Measurements from ENCODE around the gene MFN2.
"Not testable (repeated sequence)": the region's sequence is repeated elsewhere in the genome, so short reads cannot be mapped to it uniquely, and the experiment has no call there.

MFN2 gene

GRCh38 chr1:12026586-12026985 is 46.3 kb downstream of the MFN2 start:
- no peak for DNase-seq (ENCODE audit: low read depth)

GRCh38 chr1:12028248-12028647 is 48.0 kb downstream of the MFN2 start:
- DNase-seq (ENCODE audit: low read depth): no peak

DNA sequence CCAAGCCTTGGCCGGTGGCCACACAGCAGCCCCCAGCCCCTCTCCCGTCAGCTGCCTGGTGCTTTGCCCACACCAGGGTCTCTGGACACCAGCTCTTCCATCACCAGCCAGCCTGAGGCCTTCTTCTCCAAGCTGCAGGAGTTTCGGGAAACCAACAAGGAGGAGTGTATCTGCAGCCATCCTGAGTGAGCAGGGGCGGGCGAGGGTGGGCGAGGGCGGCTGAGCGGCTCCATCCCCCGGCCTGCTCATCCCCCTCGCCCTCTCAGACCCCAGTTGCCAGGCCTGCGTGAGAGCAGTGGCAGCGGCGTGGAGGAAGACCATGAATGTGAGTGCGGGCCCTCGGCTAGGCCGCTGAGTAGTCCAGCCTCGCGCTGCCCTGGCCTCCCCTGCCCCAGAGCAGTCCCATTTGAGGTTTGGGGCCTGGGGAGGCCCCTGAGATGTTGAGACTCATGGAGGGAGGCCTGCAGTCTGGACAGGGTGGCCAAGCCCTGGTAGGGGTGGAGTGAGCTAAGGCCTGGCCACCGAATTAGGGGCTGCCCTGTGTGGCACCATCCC is 48.8 kb downstream of the MFN2 start:
- DNase-seq (ENCODE audit: low read depth): no peak

GRCh38 chr1:12029720-12030339 is 49.6 kb downstream of the MFN2 start:
- no peak for DNase-seq (ENCODE audit: low read depth)

GRCh38 chr1:12031039-12031980 is 51.1 kb downstream of the MFN2 start:
- no peak for DNase-seq (ENCODE audit: low read depth)

GRCh38 chr1:12032161-12032621 is 51.9 kb downstream of the MFN2 start:
- DNase-seq (ENCODE audit: low read depth): no peak

GRCh38 chr1:12033441-12033840 is 53.2 kb downstream of the MFN2 start:
- DNase-seq (ENCODE audit: low read depth): not testable (repeated sequence)

- no peak for DNase-seq (ENCODE audit: low read depth)
Observed at GRCh38 chr1:12034381-12034801, 54.1 kb downstream of the MFN2 start.

DNA sequence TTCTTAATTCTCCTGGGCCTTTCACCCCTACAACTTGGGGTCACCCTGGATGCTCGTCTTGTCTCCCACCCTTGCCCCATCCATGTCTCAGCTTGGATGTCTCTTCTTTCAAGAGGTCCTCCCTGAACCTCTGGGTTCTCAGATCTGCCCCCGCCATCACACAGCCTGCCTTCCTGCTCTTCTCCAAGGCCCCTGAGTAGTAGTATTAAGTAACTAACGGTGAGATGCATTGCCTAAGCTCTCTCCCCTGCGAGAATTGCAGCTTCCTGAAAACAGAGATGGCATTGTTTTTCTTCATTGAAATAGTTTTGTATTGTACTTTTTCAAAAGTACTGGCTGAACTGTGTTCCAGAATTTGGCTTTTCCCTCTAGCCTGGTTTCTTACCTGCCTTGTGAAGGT is 55.1 kb downstream of the MFN2 start:
- DNase-seq (ENCODE audit: low read depth): no peak

DNA sequence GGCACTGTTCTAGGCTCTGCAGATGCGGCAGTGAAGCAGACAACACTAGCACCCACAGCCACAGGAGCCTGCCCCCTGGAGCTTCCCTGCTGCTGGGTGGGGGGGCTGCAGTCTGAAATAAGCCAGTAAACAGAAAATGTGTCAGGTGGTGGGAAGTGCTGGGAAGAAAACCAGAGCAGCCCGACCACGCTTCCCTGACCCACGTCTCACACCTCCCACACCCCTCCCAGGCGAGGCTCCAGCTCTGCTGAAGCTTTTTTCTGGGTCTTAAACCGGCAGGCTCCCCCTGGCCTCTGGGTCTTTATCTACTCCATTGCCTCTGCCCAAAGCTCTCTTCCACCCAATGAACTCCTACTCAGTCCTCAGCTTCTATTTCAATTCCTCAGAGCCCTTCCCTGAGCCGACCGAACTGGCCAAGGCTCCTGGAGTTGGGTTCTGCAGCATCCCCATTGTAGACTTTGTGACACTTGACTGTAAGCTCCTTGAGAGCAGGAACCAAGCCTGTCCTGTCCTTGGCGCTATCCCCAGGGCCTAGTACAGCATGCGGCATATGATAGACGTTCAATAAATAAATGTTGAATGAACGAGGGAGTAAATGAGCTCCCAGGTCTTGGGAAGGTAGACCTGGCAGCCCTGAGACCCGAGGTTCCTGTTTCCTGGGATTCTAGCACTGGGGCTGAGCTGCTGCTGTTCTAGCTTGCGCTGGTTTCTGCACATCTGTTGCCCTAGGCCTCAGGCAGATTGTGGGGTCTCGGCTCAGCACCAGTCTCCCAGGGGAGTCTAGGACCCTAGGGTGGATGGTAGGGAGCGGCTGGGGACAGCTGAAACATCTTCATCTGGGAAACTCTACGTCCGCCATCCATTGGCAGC is 57.5 kb downstream of the MFN2 start:
- no peak for DNase-seq (ENCODE audit: low read depth)

DNA sequence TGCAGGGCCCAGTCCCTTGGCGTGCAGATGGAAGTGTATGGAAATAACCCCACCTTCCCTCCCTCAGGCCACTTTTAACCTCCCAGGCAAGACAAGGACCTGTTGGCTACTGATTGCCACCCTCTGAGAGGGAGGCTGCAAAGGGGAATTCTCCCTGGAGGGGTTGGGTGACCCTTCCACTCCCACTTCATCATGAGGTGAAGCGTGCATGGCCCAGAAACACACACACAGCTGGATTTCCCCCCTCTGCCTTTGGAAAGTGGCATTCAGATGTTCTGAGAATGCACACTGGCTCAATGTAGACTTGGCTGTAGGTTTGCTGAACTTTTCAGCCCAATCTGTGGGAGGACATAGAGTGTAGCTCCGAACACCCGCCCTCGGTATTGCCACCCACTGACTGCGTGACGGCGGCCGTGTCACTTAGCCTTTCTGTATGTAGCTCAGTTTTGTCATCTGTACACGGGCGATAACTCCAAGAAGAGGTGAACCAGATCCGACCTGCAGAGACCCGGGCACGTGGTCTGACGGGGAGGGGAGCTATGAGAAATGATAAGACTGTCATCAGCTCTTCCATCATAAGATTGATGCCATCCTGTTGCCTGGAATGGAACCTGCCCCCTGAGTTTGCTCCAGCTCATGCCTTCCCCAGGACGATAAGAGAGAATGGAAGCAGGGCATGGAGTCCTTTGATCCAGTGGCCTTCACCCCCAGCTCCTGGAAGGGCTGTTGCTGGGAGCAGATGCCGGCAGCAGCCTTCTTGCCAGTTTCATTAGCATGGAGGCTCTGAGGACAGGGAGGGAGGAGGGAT is 58.3 kb downstream of the MFN2 start:
- DNase-seq (ENCODE audit: low read depth): no peak

DNA sequence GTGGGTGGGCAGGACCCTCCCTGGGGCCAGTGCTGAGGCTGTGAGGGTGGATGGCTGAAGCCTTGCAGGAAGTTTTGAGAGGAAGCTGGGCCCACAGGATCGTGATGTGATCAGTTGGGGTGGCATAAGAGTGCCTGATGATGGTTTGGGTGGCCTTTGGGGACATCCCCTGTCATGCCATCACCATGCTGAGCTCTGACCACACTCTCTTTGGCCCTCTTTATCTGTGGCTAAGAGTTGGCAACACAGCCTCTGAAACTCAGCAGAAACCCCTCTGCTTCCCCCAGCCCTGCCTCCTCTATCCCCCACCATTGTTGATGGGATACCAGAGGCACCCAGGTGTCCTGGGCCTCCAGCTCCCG is 58.9 kb downstream of the MFN2 start:
- DNase-seq (ENCODE audit: low read depth): no peak

- not testable (repeated sequence) for DNase-seq (ENCODE audit: low read depth)
Observed at GRCh38 chr1:12039824-12040456, 59.7 kb downstream of the MFN2 start.

DNA sequence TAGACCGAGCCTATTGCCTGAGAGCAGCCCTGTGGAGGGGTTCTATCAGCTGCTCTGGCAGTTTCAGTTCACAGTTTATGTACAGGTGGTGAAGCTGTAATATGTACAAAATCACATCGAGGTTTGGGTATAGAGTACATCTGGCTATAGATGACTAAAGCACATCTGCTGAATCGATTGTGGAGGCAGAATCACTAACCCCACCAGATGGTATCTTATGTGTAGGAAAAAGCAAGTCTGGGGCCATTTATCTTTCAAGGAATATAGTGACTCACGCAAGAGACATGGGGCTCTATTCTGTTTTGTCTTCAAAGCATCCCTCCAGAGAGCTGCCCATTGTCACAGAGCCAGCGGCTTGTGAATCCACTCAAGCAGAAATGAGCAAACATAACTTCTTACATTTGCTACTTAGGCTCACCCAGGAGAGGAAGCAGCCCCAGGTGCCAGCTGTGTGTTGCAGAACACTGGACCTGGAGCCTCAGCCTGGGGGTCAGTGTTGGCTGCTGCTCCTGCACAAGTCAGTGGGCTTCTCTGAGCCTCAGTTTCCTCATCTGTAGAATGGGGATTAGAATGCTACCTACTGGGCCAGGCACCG is 60.3 kb downstream of the MFN2 start:
- no peak for DNase-seq (ENCODE audit: low read depth)

- DNase-seq (ENCODE audit: low read depth): not testable (repeated sequence)
Observed at GRCh38 chr1:12044187-12044877, 64.1 kb downstream of the MFN2 start.

- DNase-seq (ENCODE audit: low read depth): no peak
Observed at GRCh38 chr1:12046749-12047119, 66.5 kb downstream of the MFN2 start.

GRCh38 chr1:12047120-12047876 is 67.1 kb downstream of the MFN2 start:
- no peak for DNase-seq (ENCODE audit: low read depth)

GRCh38 chr1:12048372-12048771 is 68.1 kb downstream of the MFN2 start:
- DNase-seq (ENCODE audit: low read depth): no peak

DNA sequence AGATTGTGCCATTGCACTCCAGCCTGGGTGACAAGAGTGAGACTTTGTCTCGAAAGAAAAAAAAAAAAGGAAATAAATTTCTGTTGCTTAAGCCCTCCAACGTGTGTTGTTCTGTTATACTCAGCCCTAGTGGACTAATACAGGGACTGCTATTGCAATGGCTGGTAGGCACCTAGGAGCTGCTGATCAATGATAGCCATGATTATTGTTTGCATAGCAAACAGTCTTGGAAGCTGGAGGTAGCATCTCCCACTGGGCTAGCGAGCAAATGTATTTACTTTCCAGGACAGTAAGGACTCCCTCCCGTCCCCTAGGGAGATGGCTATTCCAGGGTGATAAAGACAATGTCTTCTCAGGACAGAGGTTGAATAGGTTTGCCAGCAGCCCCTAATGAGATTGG is 69.4 kb downstream of the MFN2 start:
- DNase-seq (ENCODE audit: low read depth): no peak
